Fibroblast of pulmonary artery (primary cell): ENCODE results near the gene SLC15A5.
A peak's percentile ranks its signal among the peaks of the same experiment; 100 is the strongest.

Experiments used
- DNase-seq: peaks from one replicate; pipeline ENCODE4 v3.0.0-alpha.2; 2010; ENCODE audit warnings: low read depth
- H3K4me3 ChIP-seq: replicated peaks from 2 replicates; pipeline ENCODE4 v1.5.1; 2011; ENCODE audit warnings: low read depth, mild to moderate bottlenecking, control low read depth, low read length, moderate library complexity
- TF ChIP-seq, protein P1 (sequence below): IDR thresholded peaks from 2 replicates; pipeline ENCODE4 v1.5.1; 2011; ENCODE audit warnings: mild to moderate bottlenecking, control low read depth, low read length, inconsistent platforms; ENCODE audit errors: missing control alignments

Gene SLC15A5

DNA sequence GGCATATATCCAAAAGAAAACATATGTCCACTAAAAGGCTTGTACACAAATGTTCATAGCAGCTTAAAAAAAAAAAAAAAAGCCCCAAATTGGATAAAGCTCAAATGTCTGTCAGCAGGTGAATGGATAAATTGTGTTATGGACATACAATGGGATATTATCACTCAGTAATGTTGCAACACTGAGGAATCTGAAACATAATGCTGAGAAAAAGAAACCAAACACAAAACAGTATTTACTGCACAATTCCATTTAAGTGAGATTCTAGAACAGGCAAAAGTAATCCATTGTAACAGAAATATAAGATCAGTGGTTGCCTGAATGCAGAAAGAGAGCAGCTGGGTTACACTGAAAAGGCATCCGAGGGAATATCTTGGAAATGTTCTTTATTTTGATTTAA lies 117.9 kb downstream of the SLC15A5 start:
- TF ChIP-seq, protein P1, sequence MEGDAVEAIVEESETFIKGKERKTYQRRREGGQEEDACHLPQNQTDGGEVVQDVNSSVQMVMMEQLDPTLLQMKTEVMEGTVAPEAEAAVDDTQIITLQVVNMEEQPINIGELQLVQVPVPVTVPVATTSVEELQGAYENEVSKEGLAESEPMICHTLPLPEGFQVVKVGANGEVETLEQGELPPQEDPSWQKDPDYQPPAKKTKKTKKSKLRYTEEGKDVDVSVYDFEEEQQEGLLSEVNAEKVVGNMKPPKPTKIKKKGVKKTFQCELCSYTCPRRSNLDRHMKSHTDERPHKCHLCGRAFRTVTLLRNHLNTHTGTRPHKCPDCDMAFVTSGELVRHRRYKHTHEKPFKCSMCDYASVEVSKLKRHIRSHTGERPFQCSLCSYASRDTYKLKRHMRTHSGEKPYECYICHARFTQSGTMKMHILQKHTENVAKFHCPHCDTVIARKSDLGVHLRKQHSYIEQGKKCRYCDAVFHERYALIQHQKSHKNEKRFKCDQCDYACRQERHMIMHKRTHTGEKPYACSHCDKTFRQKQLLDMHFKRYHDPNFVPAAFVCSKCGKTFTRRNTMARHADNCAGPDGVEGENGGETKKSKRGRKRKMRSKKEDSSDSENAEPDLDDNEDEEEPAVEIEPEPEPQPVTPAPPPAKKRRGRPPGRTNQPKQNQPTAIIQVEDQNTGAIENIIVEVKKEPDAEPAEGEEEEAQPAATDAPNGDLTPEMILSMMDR, result no peak
- DNase-seq, result peak; percentile 6
- H3K4me3 ChIP-seq, result no peak overlapping the region

DNA sequence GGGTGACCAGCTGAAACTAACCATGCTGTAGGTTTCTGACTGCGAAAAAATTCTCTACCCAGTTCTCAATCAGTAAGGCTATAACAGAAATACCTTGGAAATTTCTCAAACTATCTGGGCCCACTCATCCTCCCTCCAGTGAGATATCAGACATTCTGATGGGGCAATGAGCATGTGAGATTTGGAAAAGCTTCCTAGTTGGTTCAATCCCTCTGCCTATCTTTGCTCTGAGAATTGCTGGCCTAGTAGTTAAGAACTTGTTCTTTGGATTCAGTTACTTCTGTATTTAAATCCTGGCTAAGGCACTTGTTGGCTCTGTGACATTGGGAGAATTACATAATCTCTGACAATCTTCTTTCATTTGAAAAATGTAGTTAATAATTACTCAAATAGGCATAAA lies 119.4 kb downstream of the SLC15A5 start:
- no peak overlapping the region for H3K4me3 ChIP-seq
- no peak for DNase-seq
- TF ChIP-seq, protein P1, result no peak

DNA sequence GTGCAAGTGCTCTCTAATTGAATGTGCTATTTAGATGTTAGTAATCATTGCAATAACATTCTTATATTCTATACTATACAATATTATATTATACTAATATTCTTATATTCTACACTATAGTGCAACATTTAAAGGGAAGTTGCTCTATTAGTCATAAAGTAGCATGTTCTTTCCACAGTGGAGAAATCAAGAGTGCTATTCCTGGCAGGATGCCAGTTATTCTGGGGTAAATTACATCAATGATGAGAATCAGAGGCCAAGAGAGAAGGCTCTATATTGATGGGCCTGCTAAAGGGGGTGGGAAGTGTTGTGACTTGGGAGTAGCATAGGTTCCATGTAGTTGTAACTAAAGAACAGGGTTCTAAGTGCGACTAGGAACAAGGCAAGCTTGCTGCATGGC lies 121.5 kb downstream of the SLC15A5 start:
- DNase-seq, result peak; percentile 13
- H3K4me3 ChIP-seq, result no peak overlapping the region
- TF ChIP-seq, protein P1, result no peak

DNA sequence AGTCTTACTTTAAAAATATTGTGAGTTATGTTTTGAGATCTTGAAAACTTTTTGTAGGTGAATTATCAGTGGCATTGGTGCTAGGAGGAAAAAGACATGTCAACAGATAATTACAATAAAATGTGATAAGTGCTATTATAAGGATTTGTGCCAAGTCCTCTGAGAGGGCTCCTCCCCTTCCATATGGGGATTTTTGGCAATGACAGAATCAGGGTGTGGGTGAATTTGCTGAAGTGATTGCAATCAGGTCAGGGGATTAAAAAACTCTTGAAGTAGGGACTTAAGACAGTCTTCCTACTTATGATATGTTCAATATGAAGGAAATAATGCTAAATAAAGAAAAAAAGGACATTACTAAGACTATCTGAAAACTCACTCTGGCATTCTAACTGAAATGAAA lies 122.5 kb downstream of the SLC15A5 start:
- no peak for DNase-seq
- TF ChIP-seq, protein P1, result no peak
- no peak overlapping the region for H3K4me3 ChIP-seq

DNA sequence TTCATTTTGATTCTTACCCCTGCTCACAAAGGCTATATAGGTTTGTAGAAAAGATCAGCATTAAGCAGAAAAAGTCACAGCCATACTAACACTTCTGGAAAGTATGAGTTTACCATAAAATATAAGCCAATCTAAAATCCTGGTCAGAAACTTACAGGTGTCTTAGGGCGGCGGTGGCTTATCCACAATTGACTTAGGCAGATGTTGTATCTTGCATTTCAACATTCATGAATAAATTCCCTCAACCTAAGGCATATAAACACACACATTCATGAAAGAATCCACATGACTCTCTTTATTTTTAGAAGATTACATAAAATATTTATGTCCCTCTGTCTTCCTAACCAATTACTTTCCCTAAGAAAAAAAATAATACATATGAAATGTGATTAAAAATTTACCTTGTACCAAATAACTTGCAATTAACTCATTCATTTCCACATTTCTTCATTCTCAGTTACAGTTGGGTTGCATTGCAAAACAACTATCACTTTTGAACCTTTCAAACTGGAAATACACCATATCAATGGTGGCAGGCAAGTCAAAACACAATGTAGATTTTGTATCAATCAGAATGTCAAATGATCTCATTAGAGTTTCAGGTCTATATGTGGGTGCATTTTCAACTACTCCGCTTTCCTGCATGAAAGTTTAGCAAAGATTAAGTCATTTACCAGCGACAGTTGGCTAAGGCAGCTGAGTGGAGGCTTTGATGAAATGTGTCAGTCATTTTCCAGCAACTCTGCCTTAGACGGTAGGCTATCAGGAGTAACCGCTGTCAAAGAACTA lies 124.4 kb downstream of the SLC15A5 start:
- TF ChIP-seq, protein P1, result no peak
- no peak overlapping the region for H3K4me3 ChIP-seq
- DNase-seq, result no peak

DNA sequence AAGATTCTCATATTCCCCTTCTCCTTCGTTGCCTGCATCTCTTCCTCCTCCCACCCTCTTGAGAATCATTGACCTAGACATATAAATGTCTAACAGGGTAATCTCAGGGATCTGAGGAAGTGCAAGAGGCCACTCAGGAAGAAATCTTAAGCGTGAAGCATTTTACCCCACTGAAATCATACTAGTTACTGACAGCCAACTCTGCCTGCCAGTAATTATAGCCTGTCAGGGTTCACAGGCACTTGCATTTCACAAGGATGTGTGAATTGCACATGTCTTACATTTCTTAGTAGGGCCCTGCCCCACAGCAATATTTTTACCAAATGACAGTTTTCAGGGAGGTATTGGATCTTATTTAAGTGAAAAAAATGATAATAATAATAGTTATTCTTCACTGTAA lies 127.2 kb downstream of the SLC15A5 start:
- H3K4me3 ChIP-seq, result no peak overlapping the region
- DNase-seq, result no peak
- TF ChIP-seq, protein P1, result no peak

DNA sequence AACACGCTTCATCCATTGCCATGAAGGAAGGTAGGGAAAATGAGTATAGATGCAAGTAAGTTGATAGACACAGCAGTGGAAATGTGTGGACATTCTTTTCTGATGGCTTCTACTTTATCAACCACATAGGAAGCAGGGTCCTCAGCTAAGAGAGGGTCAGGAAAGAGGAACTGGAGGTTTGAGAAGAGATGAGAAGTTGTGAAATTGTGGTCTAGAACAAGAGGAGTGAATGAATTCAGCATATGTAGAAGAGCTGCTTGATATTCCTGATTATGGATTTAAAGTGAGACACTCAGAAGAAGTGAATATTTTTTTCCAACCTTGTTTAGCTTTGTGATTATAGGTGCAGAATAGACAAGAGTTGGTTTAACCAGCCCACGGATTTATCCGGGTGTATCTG lies 128.5 kb downstream of the SLC15A5 start:
- no peak for DNase-seq
- H3K4me3 ChIP-seq, result no peak overlapping the region
- TF ChIP-seq, protein P1, result no peak
